CD4-positive, alpha-beta memory T cell (primary cell): ENCODE measurements around the gene CD48. TPM values are rescaled to one million over a fixed set of nuclear protein-coding genes. Genes with fewer than 3 reads are reported as not detected.
"Not testable (repeated sequence)": the region's sequence is repeated elsewhere in the genome, so short reads cannot be mapped to it uniquely, and the experiment has no call there.

Experiments used
- CTCF ChIA-PET: fragments of 350-600 bp; sonication (Branson Sonifier 250); formaldehyde crosslinking; loops from one replicate; lab custom pipeline; 2021; ENCODE audit warnings: inconsistent platforms; ENCODE audit not compliant: partially characterized antibody; lab: Charles Lee
- POLR2A ChIA-PET: fragments of 350-600 bp; sonication (Branson Sonifier 250); formaldehyde crosslinking; loops from one replicate; lab custom pipeline; 2021; ENCODE audit not compliant: partially characterized antibody; lab: Charles Lee
- DNase-seq, 5 donors: peaks; one replicate each; pipeline versions ENCODE4 v3.0.0 to v3.0.0-alpha.2; 2020 to 2022; ENCODE audit warnings: mixed read lengths in 1 of 5
- H3K27ac ChIP-seq: one replicate; pipeline ENCODE4 v1.7.0; 2013; ENCODE audit warnings: low read depth, low read length
- H3K27me3 ChIP-seq: 2 replicates; pipeline ENCODE4 v1.7.0; 2013; ENCODE audit warnings: mild to moderate bottlenecking, low read length, moderate library complexity; ENCODE audit not compliant: insufficient read depth
- H3K36me3 ChIP-seq: 2 replicates; pipeline ENCODE4 v1.7.0; 2013; ENCODE audit warnings: mild to moderate bottlenecking, low read length, moderate library complexity; ENCODE audit not compliant: insufficient read depth
- H3K4me1 ChIP-seq: 2 replicates; pipeline ENCODE4 v1.7.0; 2013; ENCODE audit warnings: mild to moderate bottlenecking, low read length, moderate library complexity; ENCODE audit not compliant: insufficient read depth
- H3K4me3 ChIP-seq, 2 donors: one replicate each; pipeline ENCODE4 v1.7.0; 2013; ENCODE audit warnings: low read length in 2 of 2, mild to moderate bottlenecking in 1 of 2
- H3K9me3 ChIP-seq, 2 donors: one replicate each; pipeline ENCODE4 v1.7.0; 2013; ENCODE audit warnings: low read length in 2 of 2, control low read depth in 1 of 2; ENCODE audit not compliant: control insufficient read depth in 1 of 2
- H3K27ac Mint-ChIP-seq, 7 donors: one replicate each; pipeline ENCODE4 v1.8.0; 2020 to 2021; ENCODE audit warnings: mixed read lengths in 7 of 7, mild to moderate bottlenecking in 6 of 7, inconsistent platforms in 3 of 7, moderate library complexity in 3 of 7
- H3K27me3 Mint-ChIP-seq, 2 donors: one replicate each; pipeline ENCODE4 v1.8.0; 2020 to 2021; ENCODE audit warnings: mixed read lengths in 2 of 2
- H3K36me3 Mint-ChIP-seq, 2 donors: one replicate each; pipeline ENCODE4 v1.8.0; 2020 to 2021; ENCODE audit warnings: mixed read lengths in 2 of 2, inconsistent platforms in 1 of 2, mild to moderate bottlenecking in 1 of 2
- H3K4me1 Mint-ChIP-seq, 4 donors: one replicate each; pipeline ENCODE4 v1.8.0; 2020 to 2021; ENCODE audit warnings: mixed read lengths in 4 of 4, mild to moderate bottlenecking in 1 of 4
- H3K4me3 Mint-ChIP-seq, 8 donors: one replicate each; pipeline ENCODE4 v1.8.0; 2020 to 2021; ENCODE audit warnings: mixed read lengths in 8 of 8, mild to moderate bottlenecking in 7 of 8, moderate library complexity in 6 of 8, inconsistent platforms in 3 of 8
- H3K9me3 Mint-ChIP-seq, 8 donors: one replicate each; pipeline ENCODE4 v1.8.0; 2020 to 2021; ENCODE audit warnings: mixed read lengths in 8 of 8, mild to moderate bottlenecking in 5 of 8, inconsistent platforms in 3 of 8, moderate library complexity in 1 of 8
- intact Hi-C: fragments of 100-400 bp; cut with micrococcal nuclease; formaldehyde crosslinking; loops from one replicate; pipeline ENCODE4 v1.15.1; 2023
- polyA plus RNA-seq, 2 donors: library from polyadenylated mRNA; unstranded; fragments of 300-500 nt; fragmentation: Illumina TruSeq; gene quantifications; one replicate each; pipeline ENCODE4 v1.2.3, GENCODE V29; 2021
- total RNA-seq, 2 experiments: library from RNA; stranded (reverse); gene quantifications; one replicate each; pipeline ENCODE4 v1.2.3, GENCODE V29; 2021

CD48 gene
- total and polyA plus RNA-seq, 4 experiments from 2014 or later = 228 to 329 (median 273) TPM

- Histone ChIP-seq H3K4me3 (no peak overlapping the region), H3K36me3 (no peaks in the 10 kb centered on the region), H3K4me1 (peaks cover 28% of the 10 kb centered on the region), H3K27ac (no peak overlapping the region), H3K27me3 (no peaks in the 10 kb centered on the region), H3K9me3 (no peaks in the 10 kb centered on the region)
- Mint-ChIP-seq H3K9me3 (no peaks in the 10 kb centered on the region), H3K4me3 (no peak overlapping the region), H3K27me3 (no peaks in the 10 kb centered on the region), H3K4me1 (peaks cover 23 to 37% (median 33%) of the 10 kb centered on the region in 4 donors), H3K27ac (no peak overlapping the region), H3K36me3 (no peaks in the 10 kb centered on the region)
- intact Hi-C loops = no loop called here
- POLR2A ChIA-PET = no interaction called here
- CTCF ChIA-PET = interaction anchor here (7.5 kb wide), 1 partner anchor 37 kb away, joined by 103 read pairs; no protein-coding TSS in a partner anchor
- no peak for DNase-seq
Measured at GRCh38 chr1:160718210-160718609, 6.6 kb upstream of the CD48 start.

- DNase-seq = no peak
- no peaks in the 10 kb centered on the region for H3K36me3 Mint-ChIP-seq
- intact Hi-C loops = no loop called here
- peaks cover 21 to 37% (median 33%) of the 10 kb centered on the region in 4 donors for H3K4me1 Mint-ChIP-seq
- H3K27me3 ChIP-seq = no peaks in the 10 kb centered on the region
- no peaks in the 10 kb centered on the region for H3K9me3 Mint-ChIP-seq
- ChIA-PET CTCF (interaction anchor here (7.5 kb wide), 1 partner anchor 36 kb away, joined by 103 read pairs; no protein-coding TSS in a partner anchor), POLR2A (no interaction called here)
- peaks cover 28% of the 10 kb centered on the region for H3K4me1 ChIP-seq
- H3K4me3 ChIP-seq = no peak overlapping the region
- H3K9me3 ChIP-seq = no peaks in the 10 kb centered on the region
- H3K36me3 ChIP-seq = no peaks in the 10 kb centered on the region
- no peak overlapping the region for H3K27ac Mint-ChIP-seq
- H3K27me3 Mint-ChIP-seq = no peaks in the 10 kb centered on the region
- no peak overlapping the region for H3K27ac ChIP-seq
- no peak overlapping the region for H3K4me3 Mint-ChIP-seq
Measured at GRCh38 chr1:160717306-160717705, 5.7 kb upstream of the CD48 start.

- no peak for DNase-seq
- H3K9me3 ChIP-seq = no peaks in the 10 kb centered on the region
- Mint-ChIP-seq H3K9me3 (no peaks in the 10 kb centered on the region), H3K27me3 (no peaks in the 10 kb centered on the region), H3K4me1 (peaks cover 23 to 39% (median 36%) of the 10 kb centered on the region in 4 donors), H3K4me3 (no peak overlapping the region), H3K36me3 (peaks cover 0 to 2% of the 10 kb centered on the region in 2 donors), H3K27ac (no peak overlapping the region)
- no peak overlapping the region for H3K27ac ChIP-seq
- peaks cover 30% of the 10 kb centered on the region for H3K4me1 ChIP-seq
- ChIA-PET CTCF (interaction anchor here (1.5 to 7.5 kb wide), 6 partner anchors 9 to 115 kb away, joined by 4 to 103 read pairs (median 14); no protein-coding TSS in a partner anchor), POLR2A (interaction anchor here (0.6 to 1.6 kb wide), 5 partner anchors 10 to 482 kb away, joined by 3 to 11 read pairs (median 6); partner anchors contain the start of gene LY9)
- no peaks in the 10 kb centered on the region for H3K36me3 ChIP-seq
- H3K27me3 ChIP-seq = no peaks in the 10 kb centered on the region
- intact Hi-C loops = no loop called here
- H3K4me3 ChIP-seq = no peak overlapping the region
Measured at GRCh38 chr1:160716013-160716412, 4.4 kb upstream of the CD48 start.

GRCh38 chr1:160714034-160714648 lies 2.5 kb upstream of the CD48 start:
- intact Hi-C loops, DNase-seq, H3K9me3 Mint-ChIP-seq, H3K27me3 Mint-ChIP-seq, H3K4me3 ChIP-seq, H3K36me3 ChIP-seq, H3K36me3 Mint-ChIP-seq, H3K27me3 ChIP-seq, H3K9me3 ChIP-seq, H3K27ac ChIP-seq: not testable (repeated sequence)
- peaks cover 38% of the 10 kb centered on the region for H3K4me1 ChIP-seq
- CTCF ChIA-PET = interaction anchor here (0.8 to 7.5 kb wide), 13 partner anchors 8 to 276 kb away, joined by 3 to 103 read pairs (median 5); no protein-coding TSS in a partner anchor
- Mint-ChIP-seq H3K27ac (peak overlapping the region in 4 of 7 donors; percentile 26 to 87 (median 75)), H3K4me3 (peak overlapping the region in 1 of 8 donors; percentile 17), H3K4me1 (peaks cover 21 to 33% (median 31%) of the 10 kb centered on the region in 4 donors)
- POLR2A ChIA-PET = interaction anchor here (0.8 to 1.7 kb wide), 5 partner anchors 75 to 117 kb away, joined by 3 to 9 read pairs (median 3); partner anchors contain the start of gene LY9

- POLR2A ChIA-PET = interaction anchor here (0.8 to 3.5 kb wide), 12 partner anchors 8 to 125 kb away, joined by 3 to 43 read pairs (median 6); partner anchors contain the start of genes LY9 and SLAMF1
Measured at GRCh38 chr1:160713161-160713560, 1.5 kb upstream of the CD48 start.

DNA sequence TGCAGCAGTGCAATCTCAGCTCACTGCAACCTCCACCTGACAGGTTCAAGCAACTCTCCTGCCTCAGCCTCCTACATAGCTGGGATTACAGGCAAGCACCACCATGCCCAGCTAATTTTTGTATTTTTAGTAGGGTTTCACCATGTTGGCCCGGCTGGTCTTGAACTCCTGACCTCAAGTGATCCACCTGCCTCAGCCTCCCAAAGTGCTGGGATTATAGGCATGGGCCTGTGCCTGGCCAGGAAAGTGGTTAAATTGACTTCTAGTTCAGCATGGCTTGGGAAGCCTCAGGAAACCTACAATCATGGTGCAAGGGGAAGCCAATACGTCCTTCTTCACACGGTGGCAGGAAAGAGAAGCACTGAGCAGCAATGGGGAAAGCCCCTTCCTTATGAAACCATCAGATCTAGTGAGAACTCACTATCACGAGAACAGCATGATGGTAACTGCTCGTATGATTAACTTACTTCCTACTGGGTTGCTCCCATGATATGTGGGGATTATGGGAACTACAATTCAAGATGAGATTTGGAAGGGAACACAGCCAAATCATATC lies 981 bp upstream of the CD48 start:
- not testable (repeated sequence) for H3K9me3 Mint-ChIP-seq, H3K4me3 Mint-ChIP-seq, H3K27me3 ChIP-seq, H3K36me3 ChIP-seq, H3K9me3 ChIP-seq, H3K27me3 Mint-ChIP-seq, H3K36me3 Mint-ChIP-seq
- Histone ChIP-seq H3K4me3 (peak overlapping the region; percentile 8 to 88), H3K27ac (peak overlapping the region; percentile 96), H3K4me1 (peaks cover 54% of the 10 kb centered on the region)
- POLR2A ChIA-PET = interaction anchor here (0.7 to 3.5 kb wide), 25 partner anchors 9 to 190 kb away, joined by 3 to 43 read pairs (median 5); partner anchors contain the start of genes LY9, SLAMF1 and SLAMF6
- DNase-seq = peak; percentile 58 to 82 (median 63)
- Mint-ChIP-seq H3K27ac (peak overlapping the region in 1 of 7 donors; percentile 95), H3K4me1 (peaks cover 18 to 33% (median 30%) of the 10 kb centered on the region in 4 donors)
- CTCF ChIA-PET = interaction anchor here (0.5 to 7.5 kb wide), 13 partner anchors 10 to 319 kb away, joined by 3 to 103 read pairs (median 5); no protein-coding TSS in a partner anchor
- intact Hi-C loops = loop anchor here (1.0 to 2.0 kb wide), 4 partner anchors 14 to 84 kb away; partner anchors contain the start of gene LY9

More at GRCh38 chr1:160713161-160713560, 1.5 kb upstream of the CD48 start:
- Histone ChIP-seq H3K4me3 (peak overlapping the region; percentile 8 to 88), H3K36me3 (no peaks in the 10 kb centered on the region), H3K27ac (peak overlapping the region; percentile 96), H3K27me3 (no peaks in the 10 kb centered on the region), H3K4me1 (peaks cover 48% of the 10 kb centered on the region), H3K9me3 (no peaks in the 10 kb centered on the region)
- Mint-ChIP-seq H3K27me3 (no peaks in the 10 kb centered on the region), H3K9me3 (no peaks in the 10 kb centered on the region), H3K4me1 (peaks cover 21 to 33% (median 31%) of the 10 kb centered on the region in 4 donors), H3K4me3 (no peak overlapping the region), H3K36me3 (peaks cover 3 to 8% of the 10 kb centered on the region in 2 donors), H3K27ac (peak overlapping the region in 1 of 7 donors; percentile 95)
- CTCF ChIA-PET = interaction anchor here (2.2 to 7.5 kb wide), 7 partner anchors 10 to 95 kb away, joined by 5 to 103 read pairs (median 33); no protein-coding TSS in a partner anchor
- intact Hi-C loops = loop anchor here (2.0 kb wide), 1 partner anchor 14 kb away; no protein-coding TSS in a partner anchor
- no peak for DNase-seq
